Choroid plexus epithelial cell (primary cell): ENCODE measurements around the gene C16orf86.
A peak's percentile ranks its signal among the peaks of the same experiment; 100 is the strongest.

Experiments
- DNase-seq: peaks from one replicate; pipeline ENCODE4 v3.0.0-alpha.2; 2010; ENCODE audit warnings: low read depth
- H3K4me3 ChIP-seq: 2 replicates; pipeline ENCODE4 v1.5.1; 2011; ENCODE audit warnings: low read depth, mild to moderate bottlenecking, control low read depth, low read length, moderate library complexity
- CTCF ChIP-seq: conservative IDR thresholded peaks from 2 replicates; pipeline ENCODE4 v1.5.1; 2011; ENCODE audit warnings: low read depth, mild to moderate bottlenecking, control low read depth, inconsistent platforms, low read length, moderate library complexity

Gene C16orf86

GRCh38 chr16:67663151-67663876 lies 3.3 kb upstream of the C16orf86 start:
- TF ChIP-seq CTCF: peak; percentile 59
- H3K4me3 ChIP-seq: no peak overlapping the region
- DNase-seq: peak; percentile 35

- no peak for TF ChIP-seq CTCF
- DNase-seq: no peak
- no peak overlapping the region for H3K4me3 ChIP-seq
Observed at GRCh38 chr16:67663877-67664222, 2.8 kb upstream of the C16orf86 start.

- no peak overlapping the region for H3K4me3 ChIP-seq
- TF ChIP-seq CTCF: no peak
- no peak for DNase-seq
Observed at GRCh38 chr16:67664258-67664657, 2.4 kb upstream of the C16orf86 start.

GRCh38 chr16:67664871-67665270 lies 1.7 kb upstream of the C16orf86 start:
- DNase-seq: no peak
- no peak for TF ChIP-seq CTCF
- H3K4me3 ChIP-seq: no peak overlapping the region

GRCh38 chr16:67665598-67665997 lies 1.0 kb upstream of the C16orf86 start:
- no peak for TF ChIP-seq CTCF
- peak overlapping the region; percentile 78 for H3K4me3 ChIP-seq
- no peak for DNase-seq

- DNase-seq: peak; percentile 46
- peak overlapping the region; percentile 78 for H3K4me3 ChIP-seq
- TF ChIP-seq CTCF: no peak
Observed at GRCh38 chr16:67666032-67666551, 522 bp upstream of the C16orf86 start.

GRCh38 chr16:67667453-67667816 lies 821 bp downstream of the C16orf86 start:
- DNase-seq: no peak
- TF ChIP-seq CTCF: no peak
- peak overlapping the region; percentile 78 for H3K4me3 ChIP-seq
